ENCODE measurements around the gene STYX. TPM values are rescaled to one million over a fixed set of nuclear protein-coding genes. Genes with fewer than 3 reads are reported as not detected.

The STYX gene, protein sequence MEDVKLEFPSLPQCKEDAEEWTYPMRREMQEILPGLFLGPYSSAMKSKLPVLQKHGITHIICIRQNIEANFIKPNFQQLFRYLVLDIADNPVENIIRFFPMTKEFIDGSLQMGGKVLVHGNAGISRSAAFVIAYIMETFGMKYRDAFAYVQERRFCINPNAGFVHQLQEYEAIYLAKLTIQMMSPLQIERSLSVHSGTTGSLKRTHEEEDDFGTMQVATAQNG
- 10 to 100 TPM; 20.7 to 24.4 TPM for total RNA-seq

DNA sequence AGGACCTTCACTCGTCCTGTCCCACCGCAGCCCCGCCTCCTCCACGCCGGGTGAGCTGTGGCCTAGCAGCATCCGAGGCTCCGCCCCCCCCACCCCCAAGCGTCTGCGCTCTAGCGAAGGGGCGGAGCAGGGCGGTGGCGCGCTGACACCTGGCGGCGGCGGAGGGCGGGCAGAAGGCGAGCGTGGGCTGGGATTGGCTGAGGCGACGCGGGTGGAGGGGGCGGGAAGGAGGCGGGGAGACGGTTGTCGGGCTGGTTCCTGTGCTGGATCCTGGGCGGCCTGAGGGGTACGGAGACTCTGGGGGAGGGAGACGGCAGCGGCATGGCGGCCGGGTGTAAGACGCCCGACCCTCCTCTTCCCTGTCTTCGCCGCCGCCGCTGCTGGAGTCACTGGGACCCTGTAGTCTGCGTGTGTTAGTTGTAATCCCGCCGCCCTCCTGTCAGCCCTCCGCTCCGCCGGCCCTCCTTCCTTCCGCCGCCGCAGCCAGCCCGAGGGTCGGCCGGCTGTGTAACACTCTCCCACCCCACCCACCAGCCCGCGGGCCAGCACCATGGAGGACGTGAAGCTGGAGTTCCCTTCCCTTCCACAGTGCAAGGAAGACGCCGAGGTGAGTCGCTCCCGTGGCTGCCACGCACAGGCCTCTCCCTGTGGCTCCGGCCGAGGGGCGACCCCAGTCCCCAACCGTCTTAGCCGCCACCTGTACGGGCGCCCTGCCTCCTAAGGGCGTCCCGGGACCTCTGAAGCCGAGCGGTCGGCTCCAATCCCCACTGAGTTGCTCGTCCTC is at the start of gene STYX:
STYX (plus strand) TSS at position 242 of the 784 bp plus-strand sequence; CDS start at position 551, 309 bp downstream.
- Mint-ChIP-seq H3K4me1 (peaks cover 27% of the 10 kb centered on the region), H3K4me3 (peak within 1 kb of the TSS; percentile 92), H3K27ac (peak within 1 kb of the TSS; percentile 91), H3K9me3 (no peaks in the 10 kb centered on the region), H3K27me3 (no peaks in the 10 kb centered on the region), H3K36me3 (ENCODE audit: low read depth) (peaks cover 52% of the 10 kb centered on the region)
- POLR2A ChIA-PET, result no interaction called here
- CTCF ChIA-PET, result interaction anchor here (0.6 to 1.2 kb wide), 4 partner anchors 10 to 430 kb away, joined by 3 to 6 read pairs (median 3); no protein-coding TSS in a partner anchor
- peak; percentile 98 for DNase-seq

DNA sequence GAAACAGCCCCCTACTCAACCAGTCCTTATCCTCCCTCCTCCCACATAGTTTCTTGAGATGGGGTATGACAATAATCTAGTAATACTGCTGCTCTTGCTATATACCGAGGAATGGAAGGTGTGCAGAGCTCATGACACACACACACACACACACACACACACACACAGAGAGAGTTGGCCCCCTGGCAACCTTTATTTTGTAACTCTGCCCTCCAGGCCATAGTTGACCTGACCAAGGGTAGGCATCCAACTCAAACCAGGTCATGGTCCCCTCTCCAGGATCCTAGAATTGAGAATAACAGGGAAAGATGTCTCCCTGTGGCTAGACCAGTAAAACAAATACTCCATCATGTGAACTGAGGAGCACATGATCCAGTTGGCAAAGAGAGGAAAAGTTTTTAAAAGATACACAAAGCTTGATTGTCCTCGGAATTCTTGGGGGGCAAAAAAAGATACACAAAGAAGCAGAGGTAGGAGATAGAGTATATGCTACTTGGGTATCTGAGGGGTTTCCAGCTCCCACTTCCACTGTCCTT is 45.9 kb upstream of the STYX start:
- ChIA-PET CTCF (no interaction called here), POLR2A (no interaction called here)
- Mint-ChIP-seq H3K9me3 (no peaks in the 10 kb centered on the region), H3K4me3 (no peak overlapping the region), H3K27ac (no peak overlapping the region), H3K36me3 (ENCODE audit: low read depth) (peaks cover 21% of the 10 kb centered on the region), H3K27me3 (no peaks in the 10 kb centered on the region), H3K4me1 (peaks cover 51% of the 10 kb centered on the region)
- no peak for DNase-seq

- no peak for DNase-seq
- Mint-ChIP-seq H3K9me3 (no peaks in the 10 kb centered on the region), H3K36me3 (ENCODE audit: low read depth) (peaks cover 20% of the 10 kb centered on the region), H3K27ac (no peak overlapping the region), H3K4me1 (peaks cover 64% of the 10 kb centered on the region), H3K27me3 (no peaks in the 10 kb centered on the region), H3K4me3 (no peak overlapping the region)
- ChIA-PET POLR2A (no interaction called here), CTCF (no interaction called here)
Measured at GRCh38 chr14:52686176-52686575, 43.8 kb upstream of the STYX start.

DNA sequence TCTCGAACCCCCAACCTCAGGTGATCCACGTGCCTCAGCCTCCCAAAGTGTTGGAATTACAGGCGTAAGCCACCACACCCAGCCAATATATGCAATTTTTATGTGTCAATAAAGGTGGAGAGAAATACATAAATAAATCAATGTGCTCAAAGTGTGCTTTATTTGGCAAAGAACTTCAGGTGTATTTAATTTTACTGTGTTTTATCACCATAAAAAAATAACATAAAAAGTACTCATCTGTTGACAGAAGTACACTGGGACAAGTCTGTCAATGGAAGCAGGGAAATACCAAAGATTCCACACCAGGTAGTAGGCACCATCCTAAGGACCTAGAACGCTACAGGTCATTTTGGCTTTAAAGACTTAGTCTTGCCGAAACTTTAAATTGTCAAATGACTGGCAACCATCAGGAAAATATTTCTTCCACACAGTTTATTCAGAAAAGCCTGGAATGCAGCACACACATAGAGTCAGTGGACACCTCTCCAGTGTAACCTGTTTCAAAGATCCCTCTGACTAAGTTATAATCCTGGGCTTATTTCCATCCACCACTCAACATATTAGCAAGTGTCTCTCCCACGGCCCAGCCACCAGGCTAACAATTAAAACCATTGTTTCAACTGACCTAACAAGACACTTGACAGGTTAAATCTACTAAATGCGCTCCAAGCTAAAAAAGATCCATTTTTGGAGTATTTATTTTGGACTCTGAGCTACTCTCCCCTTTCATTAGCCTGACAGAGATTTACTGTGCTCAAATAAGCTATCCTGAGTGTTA is 38.8 kb upstream of the STYX start:
- no peaks in the 10 kb centered on the region for H3K9me3 Mint-ChIP-seq
- POLR2A ChIA-PET, result no interaction called here
- peaks cover 73% of the 10 kb centered on the region for H3K4me1 Mint-ChIP-seq
- H3K27ac Mint-ChIP-seq, result peak overlapping the region; percentile 43
- DNase-seq, result no peak
- CTCF ChIA-PET, result interaction anchor here (0.6 to 1.0 kb wide), 5 partner anchors 12 to 72 kb away, joined by 3 read pairs; no protein-coding TSS in a partner anchor
- no peak overlapping the region for H3K4me3 Mint-ChIP-seq
- peaks cover 40% of the 10 kb centered on the region for H3K36me3 Mint-ChIP-seq (ENCODE audit: low read depth)
- no peaks in the 10 kb centered on the region for H3K27me3 Mint-ChIP-seq

DNA sequence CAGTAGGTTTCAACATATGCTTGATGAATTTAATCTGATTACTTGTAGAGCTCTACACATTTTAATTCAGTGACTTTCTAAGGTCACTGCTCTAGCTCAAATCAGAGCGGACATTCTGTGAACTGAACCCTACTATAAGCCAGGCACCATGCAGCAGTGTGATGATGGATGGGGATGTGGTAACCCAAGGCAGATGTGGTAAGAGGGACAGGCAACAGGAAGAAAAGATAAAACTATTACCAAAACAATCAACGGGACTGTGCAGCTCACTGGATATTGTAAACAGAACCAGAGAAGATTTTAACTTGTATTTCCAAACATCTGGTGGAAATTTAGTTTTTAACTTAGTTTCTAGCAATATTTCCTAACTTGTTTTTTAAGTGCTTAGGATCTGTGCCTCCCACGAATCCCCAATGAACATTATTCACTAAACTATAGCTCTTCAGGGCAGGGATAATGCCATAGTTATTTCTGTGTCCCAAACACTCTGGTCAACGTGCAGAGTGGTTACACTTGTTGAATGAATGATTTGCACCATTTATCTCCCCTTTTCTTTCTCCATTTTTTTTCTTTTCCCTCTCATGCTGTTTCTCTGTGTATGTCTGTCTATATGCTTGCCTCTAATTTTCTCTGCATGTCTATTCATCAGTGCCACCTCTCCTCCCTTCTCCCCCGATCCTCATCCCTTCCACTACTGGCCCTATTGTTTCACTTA is 37.6 kb upstream of the STYX start:
- Mint-ChIP-seq H3K27ac (peak overlapping the region; percentile 5), H3K36me3 (ENCODE audit: low read depth) (peaks cover 36% of the 10 kb centered on the region), H3K27me3 (no peaks in the 10 kb centered on the region), H3K4me1 (peaks cover 66% of the 10 kb centered on the region), H3K4me3 (peak overlapping the region; percentile 54), H3K9me3 (no peaks in the 10 kb centered on the region)
- POLR2A ChIA-PET, result no interaction called here
- peak; percentile 60 for DNase-seq
- CTCF ChIA-PET, result interaction anchor here (0.6 to 1.0 kb wide), 5 partner anchors 13 to 39 kb away, joined by 3 to 6 read pairs (median 3); no protein-coding TSS in a partner anchor

- ChIA-PET CTCF (interaction anchor here (0.5 kb wide), 1 partner anchor 137 kb away, joined by 3 read pairs; no protein-coding TSS in a partner anchor), POLR2A (no interaction called here)
- no peak for DNase-seq
- Mint-ChIP-seq H3K9me3 (no peaks in the 10 kb centered on the region), H3K27ac (peak overlapping the region; percentile 68), H3K36me3 (ENCODE audit: low read depth) (peaks cover 36% of the 10 kb centered on the region), H3K4me1 (peaks cover 60% of the 10 kb centered on the region), H3K4me3 (peak overlapping the region; percentile 65), H3K27me3 (no peaks in the 10 kb centered on the region)
Measured at GRCh38 chr14:52693036-52693435, 36.9 kb upstream of the STYX start.

- POLR2A ChIA-PET, result no interaction called here
- no peaks in the 10 kb centered on the region for H3K27me3 Mint-ChIP-seq
- H3K27ac Mint-ChIP-seq, result peak overlapping the region; percentile 68
- no peaks in the 10 kb centered on the region for H3K9me3 Mint-ChIP-seq
- H3K36me3 Mint-ChIP-seq (ENCODE audit: low read depth), result peaks cover 32% of the 10 kb centered on the region
- no peak for DNase-seq
- H3K4me3 Mint-ChIP-seq, result peak overlapping the region; percentile 65
- H3K4me1 Mint-ChIP-seq, result peaks cover 55% of the 10 kb centered on the region
- CTCF ChIA-PET, result interaction anchor here (0.5 kb wide), 1 partner anchor 138 kb away, joined by 3 read pairs; no protein-coding TSS in a partner anchor
Measured at GRCh38 chr14:52693532-52693931, 36.4 kb upstream of the STYX start.

GRCh38 chr14:52694761-52695480 is 35.0 kb upstream of the STYX start:
- CTCF ChIA-PET, result interaction anchor here (1.3 kb wide), 1 partner anchor 17 kb away, joined by 4 read pairs; no protein-coding TSS in a partner anchor
- DNase-seq, result peak; percentile 83
- Mint-ChIP-seq H3K4me1 (peaks cover 44% of the 10 kb centered on the region), H3K36me3 (ENCODE audit: low read depth) (peaks cover 29% of the 10 kb centered on the region), H3K27me3 (no peaks in the 10 kb centered on the region), H3K9me3 (no peaks in the 10 kb centered on the region), H3K4me3 (peak overlapping the region; percentile 93), H3K27ac (peak overlapping the region; percentile 98)
- POLR2A ChIA-PET, result no interaction called here

DNA sequence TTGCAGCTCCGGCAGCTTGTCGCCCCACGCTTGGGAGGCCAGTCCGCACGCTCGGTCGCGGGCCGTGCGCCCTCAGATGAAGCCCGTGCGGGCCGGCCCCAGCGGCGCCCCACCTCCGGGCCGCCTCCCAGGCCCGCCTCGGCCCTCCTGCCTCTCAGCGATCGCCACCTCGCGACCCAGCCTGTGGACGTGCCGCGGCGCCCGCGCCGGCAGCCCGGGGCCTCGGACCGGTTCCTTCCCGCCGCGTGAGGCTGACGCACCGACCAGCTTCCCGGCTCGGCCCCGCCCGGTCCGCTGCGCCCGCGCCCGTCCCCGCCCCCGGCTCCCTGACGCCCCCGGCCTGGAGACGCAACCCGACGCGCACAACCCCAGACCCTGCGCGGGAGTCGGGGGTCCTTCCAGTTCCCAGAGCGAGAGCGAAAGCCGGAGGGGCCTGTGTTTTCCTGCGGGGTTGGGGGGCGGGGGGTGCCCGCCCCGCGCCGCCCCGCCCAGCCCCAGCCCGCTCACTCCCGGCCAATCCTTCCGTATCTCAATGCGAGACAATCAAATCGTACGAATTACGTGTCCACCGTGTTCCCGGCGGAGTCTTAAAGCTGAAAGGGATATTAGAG is 34.4 kb upstream of the STYX start, which contains the start of gene ERO1A:
ERO1A (minus strand) TSS at position 78 of the 611 bp plus-strand sequence; CDS start at position 1, 77 bp downstream.
- Mint-ChIP-seq H3K27ac (peak within 1 kb of the TSS; percentile 98), H3K9me3 (no peaks in the 10 kb centered on the region), H3K27me3 (no peaks in the 10 kb centered on the region), H3K4me1 (peaks cover 40% of the 10 kb centered on the region), H3K36me3 (ENCODE audit: low read depth) (peaks cover 25% of the 10 kb centered on the region), H3K4me3 (peak within 1 kb of the TSS; percentile 93)
- CTCF ChIA-PET, result interaction anchor here (0.9 to 1.3 kb wide), 3 partner anchors 16 to 79 kb away, joined by 3 to 4 read pairs (median 4); no protein-coding TSS in a partner anchor
- peak; percentile 65 for DNase-seq
- POLR2A ChIA-PET, result no interaction called here

DNA sequence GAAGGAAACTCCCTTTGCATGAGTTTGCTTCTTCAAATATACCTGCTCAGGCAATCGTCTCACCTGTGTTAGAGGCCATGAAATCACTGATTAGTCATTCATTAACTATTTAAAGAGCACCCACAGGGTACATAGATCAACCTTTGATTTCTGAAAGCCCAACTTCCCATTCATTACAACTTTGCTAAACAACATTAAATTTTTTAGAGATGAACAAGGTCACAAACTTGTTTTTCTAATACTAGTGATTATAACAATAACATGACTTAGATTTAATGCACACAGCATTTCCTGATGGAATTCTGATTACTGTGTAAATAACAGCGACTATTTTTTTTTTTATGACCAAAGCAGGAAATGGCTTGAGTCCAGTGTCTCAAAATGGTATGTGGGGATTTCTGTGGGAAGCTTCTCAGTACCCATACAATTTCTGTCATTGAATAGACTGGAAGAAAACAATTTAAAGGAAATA is 29.2 kb upstream of the STYX start:
- H3K27me3 Mint-ChIP-seq, result no peaks in the 10 kb centered on the region
- no peak overlapping the region for H3K27ac Mint-ChIP-seq
- CTCF ChIA-PET, result interaction anchor here (0.7 to 1.1 kb wide), 2 partner anchors 28 to 261 kb away, joined by 3 read pairs; no protein-coding TSS in a partner anchor
- DNase-seq, result no peak
- no peaks in the 10 kb centered on the region for H3K9me3 Mint-ChIP-seq
- peaks cover 8% of the 10 kb centered on the region for H3K4me1 Mint-ChIP-seq
- no peaks in the 10 kb centered on the region for H3K36me3 Mint-ChIP-seq (ENCODE audit: low read depth)
- POLR2A ChIA-PET, result no interaction called here
- no peak overlapping the region for H3K4me3 Mint-ChIP-seq

DNA sequence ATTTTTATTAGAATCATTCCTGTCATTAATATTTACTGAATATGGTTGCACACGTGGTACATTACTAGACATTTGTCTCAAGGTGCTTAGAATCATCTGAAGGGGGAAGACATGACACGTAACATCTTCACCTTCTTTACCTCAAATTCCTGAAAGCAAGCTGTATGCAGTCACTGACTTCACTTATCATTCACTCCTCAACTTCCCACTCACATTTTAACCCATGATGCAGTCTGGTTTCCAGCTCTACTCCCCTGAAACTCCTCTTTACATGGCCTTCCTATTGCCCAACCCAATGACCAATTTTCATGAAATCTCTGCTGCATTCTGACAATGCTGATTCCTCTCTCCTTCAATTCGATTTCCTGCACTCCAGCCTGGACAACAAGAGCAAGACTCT is 28.7 kb upstream of the STYX start:
- H3K27ac Mint-ChIP-seq, result no peak overlapping the region
- ChIA-PET POLR2A (no interaction called here), CTCF (interaction anchor here (0.7 kb wide), 1 partner anchor 261 kb away, joined by 3 read pairs; no protein-coding TSS in a partner anchor)
- H3K4me1 Mint-ChIP-seq, result peaks cover 11% of the 10 kb centered on the region
- no peak for DNase-seq
- H3K4me3 Mint-ChIP-seq, result no peak overlapping the region
- no peaks in the 10 kb centered on the region for H3K9me3 Mint-ChIP-seq
- H3K27me3 Mint-ChIP-seq, result no peaks in the 10 kb centered on the region
- no peaks in the 10 kb centered on the region for H3K36me3 Mint-ChIP-seq (ENCODE audit: low read depth)

Data from activated CD4-positive, alpha-beta T cell treated with anti-CD3 and anti-CD28 coated beads, Interleukin-2, amount 10 ng/mL, durations not matched to agents 7 days and 5 days (primary cell).